Hindlimb muscle (tissue), 1 donor: ENCODE results near the gene PIH1D1. TPM values are rescaled to one million over a fixed set of nuclear protein-coding genes. Genes with fewer than 3 reads are reported as not detected.
A peak's percentile ranks its signal among the peaks of the same experiment; 100 is the strongest.

Experiments used
- DNase-seq: peaks from one replicate; pipeline ENCODE4 v3.0.0-alpha.2; 2013
- polyA plus RNA-seq: library from polyadenylated mRNA; unstranded; fragments of 120-200 nt; gene quantifications from one replicate; pipeline ENCODE4 v1.2.1, GENCODE V29; 2013; ENCODE audit not compliant: insufficient read length

PIH1D1 gene
- polyA plus RNA-seq, result 43.8 TPM

GRCh38 chr19:49451430-49452181 lies at the start of gene PIH1D1:
Gene PIH1D1 (minus strand): TSS chr19:49451814. CDS start chr19:49451574, 240 bp downstream.
- DNase-seq, result peak; percentile 96

GRCh38 chr19:49499030-49499670 lies 47.5 kb upstream of the PIH1D1 start:
- no peak for DNase-seq

GRCh38 chr19:49498475-49498874 lies 46.9 kb upstream of the PIH1D1 start:
- no peak for DNase-seq

GRCh38 chr19:49497789-49498103 lies 46.1 kb upstream of the PIH1D1 start:
- no peak for DNase-seq

- no peak for DNase-seq
Measured at GRCh38 chr19:49497047-49497788, 45.6 kb upstream of the PIH1D1 start.

- DNase-seq, result no peak
Measured at GRCh38 chr19:49496574-49497008, 45.0 kb upstream of the PIH1D1 start.

- no peak for DNase-seq
Measured at GRCh38 chr19:49492573-49493405, 41.2 kb upstream of the PIH1D1 start.

GRCh38 chr19:49491804-49492572 lies 40.4 kb upstream of the PIH1D1 start:
- DNase-seq, result no peak

- DNase-seq, result no peak
Measured at GRCh38 chr19:49491030-49491803, 39.6 kb upstream of the PIH1D1 start.

- no peak for DNase-seq
Measured at GRCh38 chr19:49490287-49491029, 38.8 kb upstream of the PIH1D1 start.

- no peak for DNase-seq
Measured at GRCh38 chr19:49489601-49490167, 38.1 kb upstream of the PIH1D1 start.

- DNase-seq, result no peak
Measured at GRCh38 chr19:49488863-49489537, 37.4 kb upstream of the PIH1D1 start.

- no peak for DNase-seq
Measured at GRCh38 chr19:49488046-49488862, 36.6 kb upstream of the PIH1D1 start.

GRCh38 chr19:49487277-49488045 lies 35.8 kb upstream of the PIH1D1 start, which contains the start of gene RPL13A:
Gene RPL13A (plus strand): TSS chr19:49487608. CDS start chr19:49487630, 22 bp downstream.
- peak; percentile 100 for DNase-seq

GRCh38 chr19:49486710-49487276 lies 35.2 kb upstream of the PIH1D1 start:
- DNase-seq, result no peak

GRCh38 chr19:49486232-49486631 lies 34.6 kb upstream of the PIH1D1 start:
- no peak for DNase-seq
